K562 (cell line): ENCODE data around the gene TCFL5. TPM values are rescaled to one million over a fixed set of nuclear protein-coding genes. Genes with fewer than 3 reads are reported as not detected.
A peak's percentile ranks its signal among the peaks of the same experiment; 100 is the strongest.

Experiments used
- CBFB ChIP-seq: sonication (generic); formaldehyde crosslinking; IDR thresholded peaks from 2 replicates; pipeline ENCODE4 v1.4.0; 2020; ENCODE audit warnings: mild to moderate bottlenecking, missing genetic modification reagents
- CEBPG ChIP-seq, 3 experiments: fragments of 200-800 bp in 1 of 3; sonication (Bioruptor generic) in 1 of 3; sonication (generic) in 1 of 3; formaldehyde crosslinking in 1 of 3; IDR thresholded peaks in 2 of 3; conservative IDR thresholded peaks in 1 of 3; 2 replicates each; pipeline versions ENCODE4 v1.6.1 to v1.8.0; 2016 to 2022; ENCODE audit warnings: missing compliant biosample characterization in 2 of 3, missing genetic modification characterization in 2 of 3, mild to moderate bottlenecking in 1 of 3, missing genetic modification reagents in 1 of 3
- CTCFL ChIP-seq: IDR thresholded peaks from 2 replicates; pipeline ENCODE4 v1.6.1; 2011; ENCODE audit warnings: borderline replicate concordance, low read depth, mild to moderate bottlenecking, moderate library complexity, low read length; ENCODE audit not compliant: insufficient read depth, poor library complexity, severe bottlenecking
- HNRNPL ChIP-seq: fragments of 200-400 bp; formaldehyde crosslinking; IDR thresholded peaks from 2 replicates; pipeline ENCODE4 v1.6.1; 2017; ENCODE audit warnings: low read depth, mild to moderate bottlenecking, low read length
- HSF4 ChIP-seq: fragments of 250-450 bp; sonication (Bioruptor Pico); IDR thresholded peaks from 2 replicates; pipeline ENCODE4 v2.1.2; 2022; ENCODE audit warnings: mild to moderate bottlenecking, moderate library complexity, borderline replicate concordance
- KLF16 ChIP-seq: IDR thresholded peaks from 2 replicates; pipeline ENCODE4 v1.6.1; 2016; ENCODE audit warnings: antibody characterized with exemption
- NCOA6 ChIP-seq: fragments of 450-650 bp; IDR thresholded peaks from 2 replicates; pipeline ENCODE4 v1.6.1; 2017; ENCODE audit warnings: mild to moderate bottlenecking
- NFXL1 ChIP-seq: fragments of 450-650 bp; formaldehyde crosslinking; IDR thresholded peaks from 2 replicates; pipeline ENCODE4 v1.4.0; 2021; ENCODE audit warnings: mild to moderate bottlenecking
- PKNOX1 ChIP-seq: fragments of 450-650 bp; IDR thresholded peaks from 2 replicates; pipeline ENCODE4 v1.6.1; 2016
- PTTG1 ChIP-seq: fragments of 450-650 bp; IDR thresholded peaks from 2 replicates; pipeline ENCODE4 v1.6.1; 2016; ENCODE audit warnings: low read depth, mild to moderate bottlenecking, missing genetic modification characterization, missing compliant biosample characterization
- RREB1 ChIP-seq: fragments of 250-450 bp; sonication (Bioruptor Pico); IDR thresholded peaks from 2 replicates; pipeline ENCODE4 v1.4.0; 2020
- ZNF668 ChIP-seq: fragments of 250-450 bp; sonication (Bioruptor Pico); IDR thresholded peaks from 2 replicates; pipeline ENCODE4 v1.8.0; 2022; ENCODE audit warnings: mild to moderate bottlenecking, inconsistent platforms
- polyA plus RNA-seq, 8 experiments: library from polyadenylated mRNA; depleted of rRNA in 4 of 8; stranded (reverse) in 5 of 8; unstranded in 3 of 8; fragments of >200 nt; fragmentation: Nextera tagmentation in 2 of 8; fragmentation: Illumina TruSeq in 1 of 8; extraction: Ambion mirVana in 2 of 8; extraction: Trizol in 1 of 8; gene quantifications; 2 replicates each; pipeline versions ENCODE4 v1.2.1 to v1.2.3, GENCODE V29; 2011 to 2014; ENCODE audit warnings: inconsistent platforms in 1 of 8, missing spikeins in 1 of 8
- total RNA-seq, 7 experiments: library from RNA; depleted of rRNA in 6 of 7; stranded (reverse); fragments of >200 nt in 6 of 7; fragmentation: Illumina TruSeq in 2 of 7; extraction: Trizol in 2 of 7; gene quantifications; 2 replicates each; pipeline versions ENCODE4 v1.2.1 to v1.2.3, GENCODE V29; 2011 to 2021; ENCODE audit warnings: low replicate concordance in 1 of 7
- TF ChIP-seq, protein P1 (sequence below): fragments of 250-450 bp; sonication (Bioruptor Pico); IDR thresholded peaks from 2 replicates; pipeline ENCODE4 v1.9.0; 2021; ENCODE audit warnings: mild to moderate bottlenecking
- TF ChIP-seq, protein P2 (sequence below): fragments of 250-450 bp; sonication (Bioruptor Pico); IDR thresholded peaks from 2 replicates; pipeline ENCODE4 v1.5.0; 2021

Gene TCFL5
- total and polyA plus RNA-seq, 9 of the 15 experiments (the other 6 are each of a cell fraction or from before 2014, with no cell fraction given): 1.00 to 12.6 (median 9.1) TPM

DNA sequence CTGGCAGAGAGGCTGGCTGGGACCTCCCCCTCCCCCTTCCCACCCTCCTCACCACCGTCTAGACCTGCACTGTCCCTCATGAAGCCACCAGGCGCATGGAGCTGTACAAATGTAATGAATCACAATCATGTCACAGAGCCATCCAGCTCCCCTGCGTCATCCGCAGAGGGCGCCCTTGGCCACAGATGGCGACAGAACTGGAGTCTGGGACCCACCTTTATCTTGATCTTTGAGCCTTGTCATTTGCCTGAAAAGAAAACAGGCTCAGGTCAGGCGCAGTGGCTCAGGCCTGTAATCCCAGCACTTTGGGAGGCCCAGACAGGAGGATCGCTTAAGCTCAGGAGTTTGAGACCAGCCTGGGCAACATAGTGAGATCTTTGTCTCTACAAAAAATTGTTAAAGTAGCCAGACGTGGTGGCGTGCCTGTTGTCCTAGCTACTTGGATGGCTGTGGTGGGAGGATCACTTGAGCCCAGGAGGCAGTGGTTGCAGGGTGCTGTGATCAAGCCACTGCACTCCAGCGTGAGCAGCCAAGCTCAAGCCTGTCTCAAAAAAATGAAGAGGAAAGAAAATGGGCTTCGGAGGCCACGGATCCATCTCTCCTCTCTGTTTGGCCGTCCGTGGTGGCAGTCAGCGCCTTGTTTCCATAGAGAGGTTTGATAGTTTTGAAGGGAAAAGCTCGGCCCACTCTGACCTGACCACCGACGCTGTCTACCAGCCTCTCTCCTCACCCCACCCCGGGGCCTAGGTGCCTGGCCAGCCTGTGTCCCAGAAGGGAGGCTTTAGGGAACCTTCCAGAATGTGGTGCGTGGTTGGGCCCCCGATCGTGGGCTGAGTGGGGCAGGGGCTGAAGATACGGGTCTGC is 38.6 kb downstream of the TCFL5 start (continued):
- TF ChIP-seq RREB1 (no peak), NCOA6 (no peak), ZNF668 (CRISPR knock-in tag) (no peak), HSF4 (no peak), PTTG1 (tag) (no peak), CTCFL (peak; percentile 18), PKNOX1 (peak; percentile 94), NFXL1 (CRISPR knock-in tag) (no peak), CBFB (CRISPR knock-in tag) (peak; percentile 76; the same call in 1 of the 2 replicates), CEBPG (CRISPR knock-in tag; IDR thresholded peaks at IDR 0.05) (no peak), CEBPG (tag; conservative IDR thresholded peaks at IDR 0.05 in 1 of 2, IDR thresholded peaks at IDR 0.05 in 1 of 2) (no peak), HNRNPL (no peak), KLF16 (no peak)
- TF ChIP-seq, protein P1, sequence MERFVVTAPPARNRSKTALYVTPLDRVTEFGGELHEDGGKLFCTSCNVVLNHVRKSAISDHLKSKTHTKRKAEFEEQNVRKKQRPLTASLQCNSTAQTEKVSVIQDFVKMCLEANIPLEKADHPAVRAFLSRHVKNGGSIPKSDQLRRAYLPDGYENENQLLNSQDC (CRISPR knock-in tag): no peak
- TF ChIP-seq, protein P2, sequence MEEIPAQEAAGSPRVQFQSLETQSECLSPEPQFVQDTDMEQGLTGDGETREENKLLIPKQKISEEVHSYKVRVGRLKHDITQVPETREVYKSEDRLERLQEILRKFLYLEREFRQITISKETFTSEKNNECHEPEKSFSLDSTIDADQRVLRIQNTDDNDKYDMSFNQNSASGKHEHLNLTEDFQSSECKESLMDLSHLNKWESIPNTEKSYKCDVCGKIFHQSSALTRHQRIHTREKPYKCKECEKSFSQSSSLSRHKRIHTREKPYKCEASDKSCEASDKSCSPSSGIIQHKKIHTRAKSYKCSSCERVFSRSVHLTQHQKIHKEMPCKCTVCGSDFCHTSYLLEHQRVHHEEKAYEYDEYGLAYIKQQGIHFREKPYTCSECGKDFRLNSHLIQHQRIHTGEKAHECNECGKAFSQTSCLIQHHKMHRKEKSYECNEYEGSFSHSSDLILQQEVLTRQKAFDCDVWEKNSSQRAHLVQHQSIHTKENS (CRISPR knock-in tag): no peak
